ENCODE measurements around the gene ACTRT2. TPM values are rescaled to one million over a fixed set of nuclear protein-coding genes. Genes with fewer than 3 reads are reported as not detected.

The ACTRT2 gene
- total RNA-seq, 2 experiments from 2014 or later: not detected

- ChIA-PET POLR2A (no interaction called here), CTCF (no interaction called here)
- Mint-ChIP-seq H3K4me1 (no peaks in the 10 kb centered on the region), H3K36me3 (ENCODE audit: low read depth) (no peaks in the 10 kb centered on the region), H3K9me3 (ENCODE audit: low read depth) (no peaks in the 10 kb centered on the region), H3K27me3 (no peaks in the 10 kb centered on the region), H3K27ac (no peak overlapping the region), H3K4me3 (no peak overlapping the region)
- ATAC-seq (no peak), DNase-seq (no peak)
- intact Hi-C loops (cut with DNase I, micrococcal nuclease): no loop called here
Observed at GRCh38 chr1:2979191-2980072, 41.8 kb upstream of the ACTRT2 start.

DNA sequence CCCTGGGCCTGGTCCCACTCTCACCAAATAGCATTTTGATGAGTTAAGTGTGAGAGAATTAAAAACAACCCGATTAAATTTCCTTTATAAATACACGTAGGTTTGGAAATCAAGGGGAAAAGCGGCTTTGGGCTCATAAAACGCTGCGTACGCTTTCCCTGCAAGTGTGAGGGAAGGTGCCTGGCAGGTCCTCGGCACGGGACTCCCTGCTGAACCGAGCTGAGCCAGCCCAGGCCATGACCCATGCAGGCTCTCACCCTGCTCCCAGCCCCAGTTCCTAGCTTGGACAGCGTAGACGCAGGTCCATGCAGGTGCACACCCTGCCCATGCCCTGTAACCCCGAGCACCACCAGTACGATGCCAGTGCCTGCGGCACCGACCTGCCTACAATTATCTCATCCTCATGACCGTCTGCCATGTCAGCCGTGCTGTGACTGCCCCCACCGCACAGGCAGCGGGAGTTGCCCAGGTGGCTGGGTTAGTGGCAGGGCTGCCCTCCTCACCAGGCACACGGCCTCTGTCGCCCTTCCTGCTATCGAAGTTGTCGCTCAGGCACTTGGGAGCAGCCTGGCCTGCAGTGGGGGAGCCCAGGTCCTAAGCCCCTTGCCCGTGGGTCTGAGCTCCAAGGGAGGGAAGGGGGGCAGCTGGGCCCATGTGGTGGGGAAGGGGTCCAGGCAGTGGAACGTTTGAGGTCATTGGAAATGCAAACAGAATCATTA lies 41.0 kb upstream of the ACTRT2 start:
- no peak for DNase-seq
- H3K27me3 Mint-ChIP-seq: no peaks in the 10 kb centered on the region
- no peak for ATAC-seq
- CTCF ChIA-PET: no interaction called here
- no peaks in the 10 kb centered on the region for H3K36me3 Mint-ChIP-seq (ENCODE audit: low read depth)
- H3K4me1 Mint-ChIP-seq: no peaks in the 10 kb centered on the region
- no peak overlapping the region for H3K4me3 Mint-ChIP-seq
- POLR2A ChIA-PET: no interaction called here
- H3K27ac Mint-ChIP-seq: no peak overlapping the region
- intact Hi-C loops (cut with DNase I, micrococcal nuclease): no loop called here
- H3K9me3 Mint-ChIP-seq (ENCODE audit: low read depth): no peaks in the 10 kb centered on the region

GRCh38 chr1:2980849-2981248 lies 40.4 kb upstream of the ACTRT2 start:
- H3K9me3 Mint-ChIP-seq (ENCODE audit: low read depth): no peaks in the 10 kb centered on the region
- POLR2A ChIA-PET: no interaction called here

GRCh38 chr1:2981388-2981787 lies 39.9 kb upstream of the ACTRT2 start:
- H3K36me3 Mint-ChIP-seq (ENCODE audit: low read depth): no peaks in the 10 kb centered on the region
- no peak for ATAC-seq
- DNase-seq: no peak
- ChIA-PET CTCF (interaction anchor here (0.5 to 0.6 kb wide), 2 partner anchors 16 to 59 kb away, joined by 3 read pairs; no protein-coding TSS in a partner anchor), POLR2A (no interaction called here)
- H3K27ac Mint-ChIP-seq: no peak overlapping the region
- intact Hi-C loops (cut with DNase I, micrococcal nuclease): no loop called here
- no peaks in the 10 kb centered on the region for H3K9me3 Mint-ChIP-seq (ENCODE audit: low read depth)
- no peak overlapping the region for H3K4me3 Mint-ChIP-seq
- no peaks in the 10 kb centered on the region for H3K4me1 Mint-ChIP-seq
- no peaks in the 10 kb centered on the region for H3K27me3 Mint-ChIP-seq

More at GRCh38 chr1:2980849-2981248, 40.4 kb upstream of the ACTRT2 start:
- H3K27me3 Mint-ChIP-seq: no peaks in the 10 kb centered on the region
- intact Hi-C loops (cut with DNase I, micrococcal nuclease): no loop called here
- ATAC-seq (no peak), DNase-seq (no peak)
- no peaks in the 10 kb centered on the region for H3K36me3 Mint-ChIP-seq (ENCODE audit: low read depth)
- H3K27ac Mint-ChIP-seq: no peak overlapping the region
- no peaks in the 10 kb centered on the region for H3K4me1 Mint-ChIP-seq
- CTCF ChIA-PET: interaction anchor here (0.5 to 0.6 kb wide), 2 partner anchors 16 to 59 kb away, joined by 3 read pairs; no protein-coding TSS in a partner anchor
- no peak overlapping the region for H3K4me3 Mint-ChIP-seq

GRCh38 chr1:2981981-2982614 lies 39.2 kb upstream of the ACTRT2 start:
- Mint-ChIP-seq H3K27me3 (no peaks in the 10 kb centered on the region), H3K4me1 (no peaks in the 10 kb centered on the region), H3K27ac (no peak overlapping the region), H3K9me3 (ENCODE audit: low read depth) (no peaks in the 10 kb centered on the region), H3K4me3 (no peak overlapping the region), H3K36me3 (ENCODE audit: low read depth) (no peaks in the 10 kb centered on the region)
- no peak for ATAC-seq
- CTCF ChIA-PET: no interaction called here
- DNase-seq: no peak
- intact Hi-C loops (cut with DNase I, micrococcal nuclease): no loop called here
- POLR2A ChIA-PET: no interaction called here

GRCh38 chr1:2982615-2983318 lies 38.5 kb upstream of the ACTRT2 start:
- intact Hi-C loops (cut with DNase I, micrococcal nuclease): no loop called here
- ChIA-PET POLR2A (no interaction called here), CTCF (no interaction called here)
- no peak for ATAC-seq
- Mint-ChIP-seq H3K4me1 (no peaks in the 10 kb centered on the region), H3K27ac (no peak overlapping the region), H3K9me3 (ENCODE audit: low read depth) (no peaks in the 10 kb centered on the region), H3K4me3 (no peak overlapping the region), H3K27me3 (no peaks in the 10 kb centered on the region), H3K36me3 (ENCODE audit: low read depth) (no peaks in the 10 kb centered on the region)
- DNase-seq: no peak

DNA sequence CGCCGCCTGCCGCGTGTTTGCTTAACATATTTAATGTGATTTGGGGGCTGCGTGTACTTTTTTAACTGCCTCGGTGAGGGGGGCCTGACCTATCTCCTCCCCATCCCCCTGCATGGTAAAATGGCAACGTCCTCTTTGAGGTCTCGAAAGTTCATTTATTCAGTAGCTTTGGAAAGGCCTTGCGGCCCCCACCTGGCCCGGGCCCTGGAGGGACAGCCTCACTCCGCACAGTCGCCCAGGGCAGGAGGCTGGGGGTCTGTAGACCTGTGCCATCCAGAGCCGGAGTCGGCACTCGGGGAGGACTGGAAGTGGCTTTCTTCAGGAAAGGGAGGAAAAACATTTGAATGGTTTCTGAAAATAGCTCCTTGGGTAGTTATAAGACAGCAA lies 38.0 kb upstream of the ACTRT2 start:
- Mint-ChIP-seq H3K4me3 (no peak overlapping the region), H3K36me3 (ENCODE audit: low read depth) (no peaks in the 10 kb centered on the region), H3K27me3 (no peaks in the 10 kb centered on the region), H3K4me1 (no peaks in the 10 kb centered on the region), H3K9me3 (ENCODE audit: low read depth) (no peaks in the 10 kb centered on the region), H3K27ac (no peak overlapping the region)
- CTCF ChIA-PET: no interaction called here
- ATAC-seq: no peak
- intact Hi-C loops (cut with DNase I, micrococcal nuclease): no loop called here
- no peak for DNase-seq
- POLR2A ChIA-PET: no interaction called here

DNA sequence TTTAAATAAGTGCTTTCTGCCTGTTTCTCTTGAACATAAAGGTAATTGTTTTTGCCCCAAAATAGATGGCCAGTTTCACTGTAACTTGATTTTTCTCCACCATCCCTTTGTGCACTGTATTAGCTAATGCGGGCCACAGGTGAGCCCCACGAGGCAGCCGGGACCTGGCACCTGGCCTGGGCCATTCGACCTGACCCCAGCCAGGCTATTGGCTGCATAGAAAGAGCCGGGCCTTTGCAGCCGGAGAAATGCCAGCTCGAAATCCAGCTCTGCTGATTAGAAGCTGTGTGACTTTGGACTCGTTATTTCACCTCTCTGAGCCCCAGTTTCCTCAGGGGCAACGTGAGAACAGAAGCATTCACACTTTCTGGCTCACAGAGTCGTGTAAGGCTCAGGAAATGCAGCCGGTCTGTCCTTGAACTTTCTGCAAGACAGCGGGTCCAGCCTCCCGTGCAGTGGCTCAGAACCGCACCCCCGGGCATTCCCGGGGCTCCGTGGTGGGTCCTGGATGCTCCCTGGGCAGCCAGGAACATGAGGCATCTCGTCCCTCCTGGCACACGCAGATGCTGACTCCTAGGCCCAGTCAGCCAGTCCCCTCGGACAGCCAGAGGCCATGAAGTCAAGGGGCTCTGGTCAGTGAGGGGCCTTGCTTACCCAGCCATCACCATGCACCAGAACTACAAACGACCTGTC lies 37.4 kb upstream of the ACTRT2 start:
- DNase-seq (no peak), ATAC-seq (no peak)

DNA sequence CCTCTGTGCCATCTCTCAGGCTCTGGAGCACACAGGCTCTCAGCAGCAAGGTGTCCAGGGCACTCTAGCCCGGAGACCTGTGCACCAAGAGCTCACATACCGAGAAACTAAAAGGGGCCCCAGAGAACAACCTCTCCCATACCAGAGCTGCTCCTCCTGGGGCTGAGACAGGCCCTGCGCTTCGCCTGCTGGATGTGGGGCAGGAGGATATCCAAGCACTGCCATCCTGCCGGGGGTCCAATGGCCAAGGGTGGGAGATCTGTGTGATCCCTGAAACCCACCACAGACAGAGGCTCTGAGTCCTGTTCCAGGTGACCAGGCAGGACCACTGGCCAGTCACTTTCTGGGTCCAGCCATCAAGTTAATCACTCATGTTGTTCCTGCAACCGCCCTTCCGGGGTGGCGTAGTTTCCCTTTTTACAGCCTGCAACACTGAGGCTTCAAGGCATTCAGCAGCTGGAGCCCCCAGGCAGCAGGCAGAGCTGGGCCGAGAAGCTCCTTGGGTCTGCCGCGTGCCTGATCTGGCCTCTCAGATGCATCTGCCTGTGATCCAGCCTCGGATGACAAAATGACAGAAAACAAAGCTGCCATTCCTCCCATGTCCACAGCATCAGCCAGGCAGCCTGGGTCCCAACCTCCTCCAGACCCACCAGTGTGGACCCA lies 36.7 kb upstream of the ACTRT2 start:
- DNase-seq: no peak
- no peaks in the 10 kb centered on the region for H3K9me3 Mint-ChIP-seq (ENCODE audit: low read depth)
- intact Hi-C loops (cut with DNase I, micrococcal nuclease): no loop called here

More for the DNA sequence above, 37.4 kb upstream of the ACTRT2 start:
- Mint-ChIP-seq H3K4me1 (no peaks in the 10 kb centered on the region), H3K9me3 (ENCODE audit: low read depth) (no peaks in the 10 kb centered on the region), H3K27ac (no peak overlapping the region), H3K4me3 (no peak overlapping the region), H3K27me3 (no peaks in the 10 kb centered on the region), H3K36me3 (ENCODE audit: low read depth) (no peaks in the 10 kb centered on the region)
- ChIA-PET CTCF (no interaction called here), POLR2A (interaction anchor here (0.6 kb wide), 1 partner anchor 42 kb away, joined by 3 read pairs; no protein-coding TSS in a partner anchor)
- intact Hi-C loops (cut with DNase I, micrococcal nuclease): no loop called here

GRCh38 chr1:2985067-2985561 lies 36.2 kb upstream of the ACTRT2 start:
- Mint-ChIP-seq H3K9me3 (ENCODE audit: low read depth) (no peaks in the 10 kb centered on the region), H3K4me1 (no peaks in the 10 kb centered on the region), H3K4me3 (no peak overlapping the region), H3K27me3 (peaks cover 6% of the 10 kb centered on the region), H3K36me3 (ENCODE audit: low read depth) (no peaks in the 10 kb centered on the region), H3K27ac (no peak overlapping the region)
- DNase-seq: no peak
- CTCF ChIA-PET: no interaction called here
- ATAC-seq: no peak
- intact Hi-C loops (cut with DNase I, micrococcal nuclease): no loop called here
- POLR2A ChIA-PET: no interaction called here

More for the DNA sequence above, 36.7 kb upstream of the ACTRT2 start:
- ChIA-PET POLR2A (interaction anchor here (0.6 kb wide), 1 partner anchor 43 kb away, joined by 3 read pairs; no protein-coding TSS in a partner anchor), CTCF (no interaction called here)
- H3K4me1 Mint-ChIP-seq: no peaks in the 10 kb centered on the region
- H3K27me3 Mint-ChIP-seq: peaks cover 6% of the 10 kb centered on the region
- ATAC-seq: no peak
- H3K27ac Mint-ChIP-seq: no peak overlapping the region
- H3K36me3 Mint-ChIP-seq (ENCODE audit: low read depth): no peaks in the 10 kb centered on the region
- H3K4me3 Mint-ChIP-seq: no peak overlapping the region
